ENCODE measurements around the gene TBXAS1.

Gene TBXAS1

DNA sequence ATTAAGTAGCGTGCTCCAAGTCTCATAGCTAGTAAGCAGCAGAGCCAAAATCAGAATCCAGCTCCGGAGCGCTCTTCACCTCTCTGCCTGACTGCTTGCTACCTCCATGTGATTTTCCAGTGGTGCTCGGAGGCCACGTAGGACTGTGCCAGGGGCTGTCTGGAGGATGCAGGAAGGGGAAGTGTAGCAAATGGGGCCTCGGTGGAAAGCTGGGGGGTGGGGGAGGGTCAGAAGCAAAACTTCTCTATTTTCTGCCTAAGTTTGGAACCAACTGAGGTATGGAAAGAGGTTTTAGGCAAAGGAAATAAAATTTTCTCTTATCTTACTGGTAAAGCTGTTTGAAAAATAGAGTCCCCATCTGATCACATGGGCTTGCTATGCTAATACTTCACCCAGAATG lies 108.7 kb downstream of the TBXAS1 start:
- H3K4me3 ChIP-seq (ENCODE audit: low read depth, low read length): no peak overlapping the region
- TF ChIP-seq, protein P1, sequence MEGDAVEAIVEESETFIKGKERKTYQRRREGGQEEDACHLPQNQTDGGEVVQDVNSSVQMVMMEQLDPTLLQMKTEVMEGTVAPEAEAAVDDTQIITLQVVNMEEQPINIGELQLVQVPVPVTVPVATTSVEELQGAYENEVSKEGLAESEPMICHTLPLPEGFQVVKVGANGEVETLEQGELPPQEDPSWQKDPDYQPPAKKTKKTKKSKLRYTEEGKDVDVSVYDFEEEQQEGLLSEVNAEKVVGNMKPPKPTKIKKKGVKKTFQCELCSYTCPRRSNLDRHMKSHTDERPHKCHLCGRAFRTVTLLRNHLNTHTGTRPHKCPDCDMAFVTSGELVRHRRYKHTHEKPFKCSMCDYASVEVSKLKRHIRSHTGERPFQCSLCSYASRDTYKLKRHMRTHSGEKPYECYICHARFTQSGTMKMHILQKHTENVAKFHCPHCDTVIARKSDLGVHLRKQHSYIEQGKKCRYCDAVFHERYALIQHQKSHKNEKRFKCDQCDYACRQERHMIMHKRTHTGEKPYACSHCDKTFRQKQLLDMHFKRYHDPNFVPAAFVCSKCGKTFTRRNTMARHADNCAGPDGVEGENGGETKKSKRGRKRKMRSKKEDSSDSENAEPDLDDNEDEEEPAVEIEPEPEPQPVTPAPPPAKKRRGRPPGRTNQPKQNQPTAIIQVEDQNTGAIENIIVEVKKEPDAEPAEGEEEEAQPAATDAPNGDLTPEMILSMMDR (IDR thresholded peaks at IDR 0.05; ENCODE audit: low read depth, low read length): no peak

DNA sequence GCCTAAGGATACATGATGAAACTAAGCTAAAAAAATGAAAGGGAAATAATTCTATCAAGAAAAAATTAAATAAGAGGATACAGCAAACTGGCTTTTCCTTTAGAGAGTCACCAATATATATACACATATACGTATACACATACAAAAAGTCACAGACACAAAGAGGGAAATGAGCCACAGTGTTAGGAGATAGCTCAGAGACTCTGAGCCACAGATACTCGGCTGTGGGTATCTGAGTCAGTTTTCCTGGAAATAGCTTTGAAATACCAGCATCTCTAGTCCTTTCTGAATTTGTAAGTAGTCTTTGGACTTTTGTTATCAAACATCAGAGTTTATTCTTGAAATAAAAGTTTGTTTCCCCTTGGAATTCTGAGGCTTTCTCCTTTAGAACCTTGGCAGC lies 111.8 kb downstream of the TBXAS1 start:
- TF ChIP-seq, protein P1 (IDR thresholded peaks at IDR 0.05; ENCODE audit: low read depth, low read length): no peak

DNA sequence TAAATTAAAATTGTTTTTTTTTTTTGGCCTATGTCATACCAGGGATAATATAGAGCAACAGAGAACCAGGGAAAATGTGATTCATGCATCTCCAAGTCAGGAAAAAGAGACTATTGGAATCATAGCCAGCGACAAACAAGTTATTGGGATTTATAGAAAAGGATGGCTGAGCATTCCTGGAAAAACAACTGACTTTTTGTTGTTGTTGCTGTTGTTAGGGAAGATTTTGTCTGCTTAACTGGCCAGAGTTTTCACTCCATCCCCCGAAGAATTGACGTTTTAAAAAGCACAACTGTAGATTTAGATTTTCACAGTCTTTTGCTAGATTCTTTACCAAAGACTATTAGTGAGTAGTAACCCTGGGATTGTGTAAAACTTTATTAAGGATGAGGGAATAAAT lies 112.4 kb downstream of the TBXAS1 start:
- H3K4me3 ChIP-seq (ENCODE audit: low read depth, low read length): no peak overlapping the region
- TF ChIP-seq, protein P1 (IDR thresholded peaks at IDR 0.05; ENCODE audit: low read depth, low read length): no peak

More for the DNA sequence above, 111.8 kb downstream of the TBXAS1 start:
- no peak overlapping the region for H3K4me3 ChIP-seq (ENCODE audit: low read depth, low read length)

DNA sequence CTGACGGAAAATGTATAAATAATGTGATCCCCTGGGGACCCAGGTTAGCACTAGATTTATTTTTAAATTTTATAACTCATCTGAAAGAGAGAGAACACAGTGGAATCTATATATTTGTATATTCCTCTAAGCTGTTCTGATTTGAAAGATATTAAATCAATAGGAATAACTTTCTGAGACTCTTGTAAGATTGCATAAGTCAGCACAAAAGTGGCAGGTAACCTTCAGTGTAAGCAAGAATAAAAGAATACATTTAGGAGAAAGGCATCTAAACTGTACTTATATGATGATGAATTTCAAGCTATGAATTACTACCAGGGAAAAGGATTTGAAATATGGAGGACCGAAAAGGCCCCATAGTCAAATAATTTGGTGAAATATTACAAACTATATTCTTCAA lies 112.8 kb downstream of the TBXAS1 start:
- TF ChIP-seq, protein P1 (IDR thresholded peaks at IDR 0.05; ENCODE audit: low read depth, low read length): no peak
- H3K4me3 ChIP-seq (ENCODE audit: low read depth, low read length): no peak overlapping the region

DNA sequence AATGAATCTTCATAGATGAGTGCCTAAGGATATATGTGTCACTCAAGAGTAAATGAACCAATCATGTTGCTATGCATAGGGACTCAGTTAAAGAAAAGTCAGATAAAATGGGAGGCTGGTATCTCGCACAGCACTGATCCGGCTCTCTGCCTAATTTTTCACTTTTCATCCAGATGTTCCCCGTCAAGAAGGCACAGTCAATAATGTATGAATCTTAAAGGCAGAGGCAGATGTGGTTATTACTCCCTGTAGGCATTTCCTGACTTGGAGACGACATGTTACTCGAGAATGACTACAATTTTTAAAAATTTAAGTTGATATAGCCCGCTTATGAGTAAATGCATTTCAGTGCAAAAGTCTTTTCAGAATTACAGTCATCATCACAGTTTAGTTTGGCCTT lies 113.6 kb downstream of the TBXAS1 start:
- TF ChIP-seq, protein P1 (IDR thresholded peaks at IDR 0.05; ENCODE audit: low read depth, low read length): no peak
- H3K4me3 ChIP-seq (ENCODE audit: low read depth, low read length): no peak overlapping the region

DNA sequence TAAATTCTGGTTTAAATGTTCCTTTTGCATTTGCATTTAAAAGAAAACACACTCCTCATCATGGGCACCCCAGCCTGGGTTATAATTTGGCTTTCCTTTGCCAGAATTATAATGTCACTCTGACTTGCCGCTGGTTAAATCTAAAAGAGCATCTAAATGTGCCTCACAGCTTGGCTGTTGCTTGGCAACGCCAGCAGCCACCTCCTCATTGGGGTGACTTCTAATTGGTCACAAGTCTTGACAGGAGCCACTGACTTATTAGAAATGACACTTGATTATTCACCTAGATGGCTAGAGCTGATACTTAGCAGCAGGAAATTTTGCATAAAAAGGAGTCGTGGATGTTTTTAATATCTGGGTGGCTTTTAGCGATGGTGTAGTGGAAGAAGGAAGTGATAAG lies 114.3 kb downstream of the TBXAS1 start:
- H3K4me3 ChIP-seq (ENCODE audit: low read depth, low read length): no peak overlapping the region
- TF ChIP-seq, protein P1 (IDR thresholded peaks at IDR 0.05; ENCODE audit: low read depth, low read length): no peak

DNA sequence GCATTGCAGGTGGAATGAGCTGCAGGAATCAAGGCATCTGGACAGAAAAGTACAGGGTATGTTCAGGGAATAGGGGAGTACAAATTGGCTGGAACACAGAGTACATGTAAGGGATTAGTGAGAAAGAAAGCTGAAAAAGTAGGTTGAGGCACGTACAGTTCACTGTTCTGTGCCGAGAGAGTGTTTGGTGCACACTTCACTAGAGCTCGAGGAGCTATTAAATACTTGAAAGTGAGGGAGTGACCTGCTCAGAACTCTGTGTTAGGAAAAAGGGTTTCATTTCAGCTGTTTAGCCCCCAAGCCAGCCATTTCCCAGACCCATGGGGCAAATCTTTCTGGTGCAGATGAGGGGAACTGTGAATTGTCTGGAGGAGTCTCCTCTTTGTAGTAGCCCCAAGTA lies 115.2 kb downstream of the TBXAS1 start:
- TF ChIP-seq, protein P1 (IDR thresholded peaks at IDR 0.05; ENCODE audit: low read depth, low read length): no peak
- H3K4me3 ChIP-seq (ENCODE audit: low read depth, low read length): no peak overlapping the region

Measured in WI38 (cell line).